Measurements from ENCODE around the gene NR6A1. TPM values are rescaled to one million over a fixed set of nuclear protein-coding genes. Genes with fewer than 3 reads are reported as not detected.

NR6A1 gene
- total RNA-seq, 2 experiments from 2014 or later = not detected

DNA sequence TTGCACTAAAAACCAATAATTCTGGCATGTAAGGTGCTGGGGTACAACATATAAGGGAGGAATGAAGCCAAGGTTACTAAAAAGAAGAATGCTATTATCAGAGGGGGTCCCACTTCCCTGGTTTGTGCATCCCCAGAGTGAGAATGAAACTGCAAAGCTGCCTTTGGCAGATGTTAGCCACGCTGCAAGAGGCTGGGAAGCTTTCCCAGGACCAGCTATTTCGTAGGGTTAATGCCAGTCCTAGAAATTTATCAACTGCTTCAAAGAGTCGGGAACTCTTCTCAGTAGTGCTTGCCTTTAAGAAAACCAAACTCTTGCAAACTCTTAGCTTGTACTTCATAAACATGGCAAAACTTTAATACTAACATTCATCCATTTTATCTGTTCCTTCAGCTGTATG, 176.4 kb downstream of the NR6A1 start:
- DNase-seq (no peak), ATAC-seq (ENCODE audit: poor library complexity) (no peak)
- Histone ChIP-seq H3K9me3 (ENCODE audit: control insufficient read depth in 1 of 2, insufficient read depth in 1 of 2, low read length in 2 of 2) (no peaks in the 10 kb centered on the region), H3K4me3 (ENCODE audit: low read length) (no peak overlapping the region), H3K4me1 (ENCODE audit: insufficient read depth, low read length) (no peaks in the 10 kb centered on the region), H3K27me3 (ENCODE audit: control insufficient read depth in 1 of 2, insufficient read depth in 2 of 2, low read length in 2 of 2) (peaks cover 2 to 11% of the 10 kb centered on the region in 2 experiments), H3K36me3 (ENCODE audit: insufficient read depth, low read length) (no peaks in the 10 kb centered on the region), H3K27ac (ENCODE audit: low read depth in 1 of 2, low read length in 2 of 2) (no peak overlapping the region)
- Mint-ChIP-seq H3K27me3 (peaks cover 16% of the 10 kb centered on the region), H3K4me1 (ENCODE audit: low read depth) (no peaks in the 10 kb centered on the region), H3K9me3 (no peaks in the 10 kb centered on the region), H3K36me3 (ENCODE audit: low read depth) (no peaks in the 10 kb centered on the region), H3K27ac (no peak overlapping the region), H3K4me3 (no peak overlapping the region)
- ChIA-PET CTCF (no interaction called here), POLR2A (no interaction called here)
- intact Hi-C loops (cut with DNase I, micrococcal nuclease) = no loop called here
- TF ChIP-seq, protein P1, sequence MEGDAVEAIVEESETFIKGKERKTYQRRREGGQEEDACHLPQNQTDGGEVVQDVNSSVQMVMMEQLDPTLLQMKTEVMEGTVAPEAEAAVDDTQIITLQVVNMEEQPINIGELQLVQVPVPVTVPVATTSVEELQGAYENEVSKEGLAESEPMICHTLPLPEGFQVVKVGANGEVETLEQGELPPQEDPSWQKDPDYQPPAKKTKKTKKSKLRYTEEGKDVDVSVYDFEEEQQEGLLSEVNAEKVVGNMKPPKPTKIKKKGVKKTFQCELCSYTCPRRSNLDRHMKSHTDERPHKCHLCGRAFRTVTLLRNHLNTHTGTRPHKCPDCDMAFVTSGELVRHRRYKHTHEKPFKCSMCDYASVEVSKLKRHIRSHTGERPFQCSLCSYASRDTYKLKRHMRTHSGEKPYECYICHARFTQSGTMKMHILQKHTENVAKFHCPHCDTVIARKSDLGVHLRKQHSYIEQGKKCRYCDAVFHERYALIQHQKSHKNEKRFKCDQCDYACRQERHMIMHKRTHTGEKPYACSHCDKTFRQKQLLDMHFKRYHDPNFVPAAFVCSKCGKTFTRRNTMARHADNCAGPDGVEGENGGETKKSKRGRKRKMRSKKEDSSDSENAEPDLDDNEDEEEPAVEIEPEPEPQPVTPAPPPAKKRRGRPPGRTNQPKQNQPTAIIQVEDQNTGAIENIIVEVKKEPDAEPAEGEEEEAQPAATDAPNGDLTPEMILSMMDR (IDR thresholded peaks at IDR 0.05) = no peak

- TF ChIP-seq, protein P1 (IDR thresholded peaks at IDR 0.05) = no peak
- no peaks in the 10 kb centered on the region for H3K36me3 ChIP-seq (ENCODE audit: insufficient read depth, low read length)
- no peaks in the 10 kb centered on the region for H3K4me1 Mint-ChIP-seq (ENCODE audit: low read depth)
- no peak overlapping the region for H3K27ac Mint-ChIP-seq
- DNase-seq = no peak
- no peaks in the 10 kb centered on the region for H3K9me3 ChIP-seq (ENCODE audit: control insufficient read depth in 1 of 2, insufficient read depth in 1 of 2, low read length in 2 of 2)
- no peak overlapping the region for H3K4me3 ChIP-seq (ENCODE audit: low read length)
- peaks cover 16% of the 10 kb centered on the region for H3K27me3 Mint-ChIP-seq
- no peak overlapping the region for H3K4me3 Mint-ChIP-seq
- intact Hi-C loops (cut with DNase I, micrococcal nuclease) = no loop called here
- H3K27me3 ChIP-seq (ENCODE audit: control insufficient read depth in 1 of 2, insufficient read depth in 2 of 2, low read length in 2 of 2) = peaks cover 2 to 11% of the 10 kb centered on the region in 2 experiments
- no peaks in the 10 kb centered on the region for H3K9me3 Mint-ChIP-seq
- no peak for ATAC-seq (ENCODE audit: poor library complexity)
- H3K4me1 ChIP-seq (ENCODE audit: insufficient read depth, low read length) = no peaks in the 10 kb centered on the region
- no peaks in the 10 kb centered on the region for H3K36me3 Mint-ChIP-seq (ENCODE audit: low read depth)
- ChIA-PET POLR2A (no interaction called here), CTCF (no interaction called here)
- H3K27ac ChIP-seq (ENCODE audit: low read depth in 1 of 2, low read length in 2 of 2) = no peak overlapping the region
These were observed 176.9 kb downstream of the NR6A1 start for GRCh38 chr9:124594225-124594624.

DNA sequence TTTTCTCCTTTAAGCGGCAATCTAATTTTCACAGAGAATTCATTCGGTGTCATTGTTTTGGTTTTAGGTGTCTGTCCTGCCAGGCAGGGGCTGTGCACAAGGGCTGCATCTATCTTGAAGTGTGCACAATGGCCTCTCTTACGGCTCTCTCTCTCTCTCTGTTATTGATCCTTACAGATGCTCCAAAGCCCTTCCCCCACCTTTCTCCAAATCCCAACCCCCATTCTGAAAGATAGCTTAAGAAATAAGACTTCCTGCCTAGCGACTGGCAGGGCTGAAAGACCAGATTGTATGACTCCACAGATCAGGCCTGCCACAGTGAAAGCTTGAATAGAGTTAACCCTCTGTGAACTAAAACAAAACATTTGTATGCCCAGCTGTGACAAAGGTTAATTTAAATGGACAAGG, 177.5 kb downstream of the NR6A1 start:
- Mint-ChIP-seq H3K4me1 (ENCODE audit: low read depth) (no peaks in the 10 kb centered on the region), H3K27me3 (peaks cover 16% of the 10 kb centered on the region), H3K36me3 (ENCODE audit: low read depth) (no peaks in the 10 kb centered on the region), H3K4me3 (no peak overlapping the region), H3K27ac (no peak overlapping the region), H3K9me3 (no peaks in the 10 kb centered on the region)
- no peak overlapping the region for H3K27ac ChIP-seq (ENCODE audit: low read depth in 1 of 2, low read length in 2 of 2)
- no peaks in the 10 kb centered on the region for H3K4me1 ChIP-seq (ENCODE audit: insufficient read depth, low read length)
- TF ChIP-seq, protein P1 (IDR thresholded peaks at IDR 0.05) = no peak
- DNase-seq (no peak), ATAC-seq (ENCODE audit: poor library complexity) (no peak)
- intact Hi-C loops (cut with DNase I, micrococcal nuclease) = no loop called here
- no peak overlapping the region for H3K4me3 ChIP-seq (ENCODE audit: low read length)
- peaks cover 2 to 11% of the 10 kb centered on the region in 2 experiments for H3K27me3 ChIP-seq (ENCODE audit: control insufficient read depth in 1 of 2, insufficient read depth in 2 of 2, low read length in 2 of 2)
- ChIA-PET POLR2A (no interaction called here), CTCF (no interaction called here)
- H3K9me3 ChIP-seq (ENCODE audit: control insufficient read depth in 1 of 2, insufficient read depth in 1 of 2, low read length in 2 of 2) = no peaks in the 10 kb centered on the region
- no peaks in the 10 kb centered on the region for H3K36me3 ChIP-seq (ENCODE audit: insufficient read depth, low read length)
